Measurements from ENCODE around the gene LRRC9. TPM values are rescaled to one million over a fixed set of nuclear protein-coding genes. Genes with fewer than 3 reads are reported as not detected.

LRRC9 gene
- total and polyA plus RNA-seq, 2 experiments from 2014 or later = 2.2 to 3.1 TPM

GRCh38 chr14:60087668-60088067, 167.7 kb downstream of the LRRC9 start:
- no peak for TF ChIP-seq JUNB (IDR thresholded peaks at IDR 0.05; ENCODE audit: unreplicated experiment)
- TF ChIP-seq CREB1 (CRISPR knock-in tag; IDR thresholded peaks at IDR 0.05; ENCODE audit: low read depth) = no peak
- TF ChIP-seq ETS1 (IDR thresholded peaks at IDR 0.05) = no peak
- TF ChIP-seq ZNF331 (CRISPR knock-in tag; IDR thresholded peaks at IDR 0.05; ENCODE audit: low read depth) = no peak
- TF ChIP-seq NANOG (IDR thresholded peaks at IDR 0.05; ENCODE audit: borderline replicate concordance) = no peak
- TF ChIP-seq ZNF114 (CRISPR knock-in tag; IDR thresholded peaks at IDR 0.05) = no peak
- no peak for TF ChIP-seq ZNF462 (CRISPR knock-in tag; IDR thresholded peaks at IDR 0.05)
- no peak for TF ChIP-seq CTCF (conservative IDR thresholded peaks at IDR 0.05; ENCODE audit: low read depth in 2 of 2)
- no peak for TF ChIP-seq STAT1 (IDR thresholded peaks at IDR 0.05; ENCODE audit: unreplicated experiment)
- no peak for TF ChIP-seq POLR2AphosphoS5 (IDR thresholded peaks at IDR 0.05; ENCODE audit: low read depth)
- no peak for TF ChIP-seq REST (IDR thresholded peaks at IDR 0.05; ENCODE audit: unreplicated experiment)
- TF ChIP-seq EZH2 (IDR thresholded peaks at IDR 0.05; ENCODE audit: low read depth, unreplicated experiment) = no peak
- TF ChIP-seq EZH2phosphoT487 (IDR thresholded peaks at IDR 0.05; ENCODE audit: unreplicated experiment) = no peak
- H3K27ac ChIP-seq (ENCODE audit: low read depth) = no peak overlapping the region
- H3K27me3 ChIP-seq (ENCODE audit: insufficient read depth) = no peaks in the 10 kb centered on the region
- no peaks in the 10 kb centered on the region for H3K9me2 ChIP-seq (ENCODE audit: insufficient read depth)
- no peak overlapping the region for H2AFZ ChIP-seq
- Mint-ChIP-seq H3K4me1 (peaks cover 14% of the 10 kb centered on the region), H3K9me3 (no peaks in the 10 kb centered on the region), H3K4me3 (no peak overlapping the region), H3K27me3 (ENCODE audit: insufficient read depth, low read depth, poor library complexity) (peaks cover 2% of the 10 kb centered on the region), H3K27ac (no peak overlapping the region), H3K36me3 (ENCODE audit: low read depth) (no peaks in the 10 kb centered on the region; the same call in 2 of the 3 replicates)
- ATAC-seq = no peak
- peaks cover 8% of the 10 kb centered on the region; the same call in 1 of the 2 replicates for H3K4me1 ChIP-seq (ENCODE audit: insufficient read depth)
- no peak overlapping the region for H3K4me3 ChIP-seq
- no peak for DNase-seq (ENCODE audit: low spot score)
- H3K4me2 ChIP-seq = no peak overlapping the region
- H3K36me3 ChIP-seq (ENCODE audit: insufficient read depth) = no peaks in the 10 kb centered on the region
- peaks cover 1% of the 10 kb centered on the region; the same call in 1 of the 2 replicates for H3K79me2 ChIP-seq (replicated peaks; ENCODE audit: insufficient read depth)
- H4K20me1 ChIP-seq (replicated peaks; ENCODE audit: insufficient read depth) = no peaks in the 10 kb centered on the region
- 0 out of 2 replicates have a peak, but pooled peaks cover 5% of the 10 kb centered on the region for H3F3A ChIP-seq (replicated peaks; ENCODE audit: low read depth)
